NCI-H345 (cell line): ENCODE measurements around the gene IGF2BP2.
"Not testable (repeated sequence)": the region's sequence is repeated elsewhere in the genome, so short reads cannot be mapped to it uniquely, and the experiment has no call there.

Experiments
- DNase-seq: peaks from one replicate; lab custom pipeline; 2025; lab: John Stamatoyannopoulos, UW

Gene IGF2BP2

DNA sequence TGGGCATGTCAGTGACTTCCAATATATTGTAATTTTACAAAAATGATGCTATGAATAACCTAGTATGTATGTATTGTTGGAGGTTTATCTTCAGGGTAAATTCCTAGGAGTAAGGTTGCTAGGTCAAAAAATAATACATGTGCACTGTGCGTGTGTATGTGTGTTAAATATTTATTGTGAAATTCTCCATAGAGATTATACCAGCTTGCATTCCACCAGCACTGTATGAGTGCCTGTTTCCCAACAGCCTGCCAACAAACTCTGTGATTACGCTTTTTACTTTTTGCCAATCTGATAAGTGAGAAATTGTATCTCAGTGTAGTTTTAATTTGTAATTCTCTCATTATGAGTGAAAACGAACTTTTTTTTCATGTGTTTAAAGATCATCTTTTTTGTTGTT is 12.6 kb upstream of the IGF2BP2 start:
- DNase-seq = no peak

DNA sequence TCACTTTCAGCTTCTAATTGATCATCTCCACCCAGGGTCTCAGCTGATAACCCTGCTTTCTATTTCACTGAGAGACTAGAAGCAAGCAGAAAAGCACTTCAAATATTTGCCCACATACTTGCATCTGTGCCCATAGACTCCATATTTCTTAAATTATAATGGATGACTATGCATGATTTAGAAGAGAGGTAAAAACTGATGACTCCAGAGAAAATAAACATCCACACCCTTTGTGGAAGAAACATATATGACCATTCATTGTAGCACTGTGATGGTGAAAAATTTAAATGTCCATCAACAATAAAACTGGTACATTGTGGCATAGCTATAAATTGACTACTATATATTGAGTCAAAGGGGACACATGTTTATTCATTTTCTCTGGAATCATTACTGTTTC is 7.1 kb upstream of the IGF2BP2 start:
- no peak for DNase-seq

DNA sequence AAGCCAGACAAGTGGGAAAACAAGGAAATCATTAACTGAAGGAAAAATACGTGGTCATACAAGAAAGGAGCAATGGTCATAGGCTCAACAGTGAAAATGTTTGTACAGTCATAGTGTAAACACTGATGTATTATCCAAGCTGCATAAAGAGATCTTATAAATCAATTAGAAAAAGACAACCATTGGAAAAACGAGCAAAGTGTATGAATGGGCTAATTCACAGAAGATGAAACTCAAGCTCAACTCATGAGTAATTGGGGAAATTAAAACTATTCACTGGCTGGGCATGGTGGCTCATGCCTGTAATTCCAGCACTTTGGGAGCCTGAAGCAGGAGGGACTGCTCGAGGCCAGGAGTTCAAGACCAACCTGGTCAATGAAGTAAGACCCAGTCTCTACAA is 6.4 kb upstream of the IGF2BP2 start:
- no peak for DNase-seq

DNA sequence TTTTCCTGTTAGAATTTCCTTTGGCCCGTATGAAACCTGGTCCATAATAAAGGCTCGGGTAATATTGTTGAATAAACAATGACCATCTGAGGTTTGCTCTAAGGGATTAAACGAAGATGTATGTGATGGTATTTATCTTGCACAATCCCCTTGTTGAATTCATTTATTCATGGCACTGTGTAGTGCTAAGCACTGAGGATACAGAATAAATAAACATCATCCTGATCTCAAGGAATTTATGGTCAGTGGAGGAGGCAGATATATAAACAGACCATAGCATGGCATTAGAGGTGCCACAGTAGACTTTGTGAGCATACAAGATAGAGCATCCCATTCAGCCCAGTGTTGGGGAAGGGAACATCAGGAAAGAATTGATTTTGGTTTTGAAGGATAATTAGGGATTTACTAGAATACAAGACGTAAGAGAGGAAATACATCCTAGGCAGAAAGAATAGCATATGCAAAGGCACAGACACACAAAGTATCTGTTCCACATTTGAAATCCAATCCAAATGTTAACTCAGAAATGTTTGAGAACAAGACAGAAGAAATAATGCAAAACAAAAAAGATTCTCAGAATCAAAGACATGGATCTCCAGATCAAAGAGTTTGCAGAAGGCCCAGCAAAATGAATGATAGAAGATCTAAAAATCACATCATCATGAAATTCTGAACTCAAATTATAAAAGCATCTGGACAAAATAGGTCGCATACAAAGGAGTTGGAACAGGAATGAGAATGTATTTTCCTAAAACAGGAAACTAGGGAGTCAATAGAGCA is 5.4 kb upstream of the IGF2BP2 start:
- no peak for DNase-seq

DNA sequence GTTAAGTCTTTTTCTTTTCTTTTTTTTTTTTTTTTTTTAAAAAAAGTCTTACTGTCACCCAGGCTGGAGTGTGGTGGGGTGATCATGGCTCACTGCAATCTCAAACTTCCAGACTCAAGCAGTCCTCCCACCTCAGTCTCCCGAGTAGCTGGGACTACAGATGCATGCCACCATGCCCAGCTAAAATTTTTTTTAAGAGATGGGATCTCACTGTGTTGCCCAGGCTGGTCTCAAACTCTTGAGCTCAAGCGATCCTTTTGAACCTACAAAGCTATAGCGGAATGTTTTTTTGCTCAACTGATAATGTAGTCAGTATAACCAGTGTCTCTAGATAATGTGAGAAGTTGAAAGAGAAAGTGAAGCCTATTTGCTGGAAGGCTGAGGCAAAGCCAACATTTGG is 3.9 kb upstream of the IGF2BP2 start:
- no peak for DNase-seq

DNA sequence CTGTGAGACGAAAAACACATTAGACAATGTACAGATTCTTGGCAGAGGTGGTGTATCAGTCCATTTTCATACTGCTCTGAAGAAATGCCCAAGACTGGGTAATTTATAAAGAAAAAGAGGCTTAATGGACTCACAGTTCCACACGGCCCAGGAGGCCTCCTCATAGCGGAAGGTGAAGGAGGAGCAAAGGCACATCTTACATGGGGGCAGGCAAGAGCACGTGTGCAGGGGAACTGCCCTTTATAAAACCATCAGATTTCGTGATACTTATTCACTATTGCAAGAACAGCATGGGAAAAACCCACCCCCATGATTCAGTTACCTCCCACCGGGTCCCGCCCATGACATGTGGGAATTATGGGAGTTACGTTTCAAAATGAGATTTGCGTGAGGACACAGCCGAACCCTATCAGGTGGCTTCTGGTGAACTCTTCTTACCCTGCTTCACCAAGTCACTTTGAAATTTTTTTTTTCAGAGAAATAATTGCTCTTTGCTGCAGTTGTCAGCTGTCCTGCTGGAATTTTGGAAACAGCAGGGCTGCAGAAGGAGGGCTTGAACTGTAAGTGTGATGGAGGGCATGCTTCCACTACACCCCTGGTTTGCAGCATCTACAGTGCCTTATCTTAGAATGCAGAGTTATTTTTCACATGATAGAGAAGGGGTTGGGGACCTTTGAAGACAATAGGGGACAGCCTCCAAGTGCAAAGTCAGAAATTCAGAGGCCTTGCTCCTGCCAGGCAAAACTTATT is 2.9 kb upstream of the IGF2BP2 start:
- no peak for DNase-seq

DNA sequence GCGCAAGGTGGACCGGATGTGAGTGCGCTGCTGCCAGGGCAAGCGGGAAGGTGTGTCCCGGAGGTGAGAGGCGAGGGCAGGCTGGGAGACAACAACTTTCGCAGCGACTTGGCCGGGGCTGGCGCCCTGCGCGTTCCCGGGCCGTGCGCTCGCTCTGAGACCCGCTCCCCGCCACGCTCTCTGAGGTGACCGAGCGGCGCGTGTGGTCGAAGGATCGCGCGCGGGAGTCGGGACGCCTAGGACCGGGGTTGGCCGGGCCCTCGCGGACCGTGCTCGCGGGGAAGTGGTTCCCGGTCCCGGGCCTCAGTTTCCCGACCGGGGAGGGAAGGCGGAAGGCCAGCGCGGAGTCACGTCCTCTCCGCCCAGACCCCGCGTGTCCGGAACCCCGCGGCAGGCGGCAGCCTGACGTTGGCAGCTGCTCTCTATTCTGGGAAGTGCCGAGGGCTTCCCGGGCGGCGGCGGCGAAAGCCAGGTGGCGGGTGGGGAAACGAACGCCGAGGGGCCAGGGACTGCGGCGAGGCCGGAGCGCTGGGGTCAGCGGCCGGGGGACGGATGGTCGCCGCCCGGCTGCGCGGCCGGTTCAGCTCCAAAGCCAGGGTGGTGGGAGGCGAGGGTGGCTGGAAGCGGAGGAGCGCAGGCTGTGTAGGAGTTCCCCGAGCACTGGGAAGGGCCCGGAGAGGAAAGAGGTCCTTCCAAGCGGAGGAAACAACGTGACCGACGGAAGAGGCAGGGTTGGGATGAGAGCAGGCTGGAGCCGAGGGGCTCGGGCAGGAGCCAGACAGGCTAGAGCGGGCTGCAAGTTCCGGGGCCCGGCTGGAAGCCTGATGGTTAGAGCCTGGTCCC is 1.0 kb upstream of the IGF2BP2 start:
- DNase-seq = peak; percentile 27

DNA sequence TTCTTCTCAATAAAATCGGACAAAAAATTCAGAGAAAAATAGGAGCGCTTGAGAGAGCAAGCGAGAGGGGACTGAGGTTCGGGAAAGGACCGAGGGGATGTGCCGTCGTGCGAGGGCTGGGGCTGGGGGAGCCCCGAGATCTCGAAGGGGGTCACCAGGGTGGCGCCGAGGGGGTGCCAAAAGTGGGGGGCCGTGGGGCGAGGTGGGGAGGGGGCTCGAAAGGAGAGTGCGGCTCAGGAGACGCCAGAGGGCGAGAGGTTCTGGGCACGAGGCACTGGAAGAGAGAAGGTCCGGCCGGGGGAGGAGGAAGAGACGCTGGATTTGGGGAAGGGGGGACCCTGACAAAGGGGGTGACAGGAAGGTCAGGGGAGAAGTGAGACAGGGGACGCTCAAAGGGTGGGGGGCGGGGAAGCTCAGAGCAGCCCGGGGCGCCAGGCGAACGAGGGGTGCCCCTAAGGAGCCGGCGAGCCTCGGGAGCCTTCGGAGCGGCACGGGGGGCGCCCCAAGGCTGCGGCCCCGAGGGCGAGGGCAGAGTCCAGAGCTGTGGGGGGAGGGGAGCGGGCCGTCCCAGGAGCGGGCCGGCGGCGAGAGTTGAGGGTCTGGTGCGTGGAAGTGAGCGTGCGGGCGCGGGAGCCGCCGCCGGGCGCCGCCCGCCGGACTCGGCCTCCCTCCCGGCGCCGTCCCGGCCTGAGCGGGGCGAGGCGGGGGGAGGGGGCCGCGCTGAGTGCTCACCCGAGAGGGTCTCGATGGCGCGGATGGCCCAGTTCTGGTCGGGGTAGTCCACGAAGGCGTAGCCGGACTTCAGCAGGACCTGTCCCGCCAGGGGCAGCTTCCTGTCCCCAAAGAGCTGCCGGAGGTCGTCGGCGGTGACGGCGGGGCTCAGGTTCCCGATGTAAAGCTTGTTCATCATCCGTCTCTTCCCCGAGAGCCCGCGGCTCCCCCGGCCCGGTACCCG is 514 bp downstream of the IGF2BP2 start:
- DNase-seq = no peak

DNA sequence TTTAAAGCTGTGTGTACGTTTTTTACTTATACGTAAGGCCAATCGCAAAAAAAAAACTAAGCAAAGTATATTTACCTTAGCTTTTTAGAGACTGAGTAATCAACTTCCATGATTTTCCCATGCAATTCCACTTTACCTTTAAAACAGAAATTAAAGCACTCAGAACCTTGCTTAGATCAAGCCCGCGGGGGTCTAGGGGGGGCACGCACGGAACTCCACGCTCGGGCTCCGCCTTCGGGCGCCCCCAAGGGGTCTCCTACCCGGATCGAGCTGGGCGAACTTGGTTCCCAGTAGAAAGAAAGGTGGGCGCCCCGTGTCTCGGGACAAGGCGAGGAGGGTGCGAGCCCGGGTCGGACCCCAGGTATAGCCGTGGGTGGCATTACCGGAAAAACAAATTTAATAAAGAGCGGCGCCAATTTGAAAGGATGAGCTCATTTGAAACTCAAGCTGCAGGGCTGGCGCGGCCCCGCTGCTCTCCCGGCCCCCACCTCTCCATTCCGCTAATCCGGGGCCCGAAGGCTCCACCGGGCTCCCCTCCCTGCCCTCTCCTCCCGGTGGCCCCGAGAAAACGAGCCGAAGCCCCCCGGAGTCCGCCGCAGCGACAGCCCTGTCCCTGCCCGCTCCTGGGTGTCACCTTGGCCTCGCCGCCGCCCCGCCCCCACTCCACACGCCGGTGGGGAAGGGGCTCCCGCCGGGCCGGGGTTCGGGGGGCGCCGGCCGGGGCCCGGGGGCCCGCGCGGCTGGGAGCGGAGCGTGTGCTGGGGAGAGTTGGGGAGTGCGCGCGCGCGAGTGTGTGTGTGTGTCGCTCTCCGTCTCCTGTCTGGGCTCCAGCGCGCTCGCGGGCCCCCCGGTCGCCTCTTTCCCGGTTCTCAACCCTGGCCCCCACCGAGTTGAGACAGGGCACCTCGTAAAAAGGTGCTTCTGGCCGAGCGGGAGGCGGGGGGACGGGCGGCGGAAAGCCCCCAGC is 1.5 kb downstream of the IGF2BP2 start:
- DNase-seq = peak; percentile 25

DNA sequence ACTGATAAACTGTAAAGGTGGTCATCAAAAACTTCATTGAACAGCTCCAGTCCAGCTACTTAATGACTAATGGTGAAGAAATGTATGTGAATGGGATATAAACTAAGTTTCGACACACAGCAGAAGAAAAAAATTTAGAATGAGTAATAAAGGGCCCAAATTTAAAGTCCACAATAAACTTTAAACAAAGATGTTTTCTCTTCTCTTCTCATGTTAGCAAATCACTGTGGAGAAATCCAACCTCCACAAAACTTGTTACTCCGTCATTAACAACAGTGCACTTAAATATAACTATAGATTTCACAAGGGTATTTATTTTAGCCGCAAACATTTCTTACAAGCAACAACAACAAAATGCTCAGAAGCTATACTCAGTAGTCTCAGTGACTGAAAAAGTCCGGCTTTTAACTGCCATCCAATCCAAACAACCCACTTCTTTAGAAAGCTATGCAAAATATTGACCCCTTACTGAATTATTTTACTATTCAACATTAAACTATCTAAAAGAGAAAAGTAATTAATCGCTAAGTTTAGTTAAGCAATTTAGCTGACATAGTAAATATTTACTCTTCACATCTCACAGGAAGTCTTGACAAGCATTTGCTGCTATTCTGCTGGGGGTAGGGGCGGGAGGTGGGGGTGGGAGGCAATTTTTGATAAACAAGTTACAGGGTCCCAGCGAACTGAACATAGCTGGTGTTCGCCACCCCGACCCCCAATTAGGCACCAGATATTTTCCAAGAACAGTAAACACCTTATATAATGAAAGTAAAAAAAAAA is 2.4 kb downstream of the IGF2BP2 start:
- DNase-seq = no peak

DNA sequence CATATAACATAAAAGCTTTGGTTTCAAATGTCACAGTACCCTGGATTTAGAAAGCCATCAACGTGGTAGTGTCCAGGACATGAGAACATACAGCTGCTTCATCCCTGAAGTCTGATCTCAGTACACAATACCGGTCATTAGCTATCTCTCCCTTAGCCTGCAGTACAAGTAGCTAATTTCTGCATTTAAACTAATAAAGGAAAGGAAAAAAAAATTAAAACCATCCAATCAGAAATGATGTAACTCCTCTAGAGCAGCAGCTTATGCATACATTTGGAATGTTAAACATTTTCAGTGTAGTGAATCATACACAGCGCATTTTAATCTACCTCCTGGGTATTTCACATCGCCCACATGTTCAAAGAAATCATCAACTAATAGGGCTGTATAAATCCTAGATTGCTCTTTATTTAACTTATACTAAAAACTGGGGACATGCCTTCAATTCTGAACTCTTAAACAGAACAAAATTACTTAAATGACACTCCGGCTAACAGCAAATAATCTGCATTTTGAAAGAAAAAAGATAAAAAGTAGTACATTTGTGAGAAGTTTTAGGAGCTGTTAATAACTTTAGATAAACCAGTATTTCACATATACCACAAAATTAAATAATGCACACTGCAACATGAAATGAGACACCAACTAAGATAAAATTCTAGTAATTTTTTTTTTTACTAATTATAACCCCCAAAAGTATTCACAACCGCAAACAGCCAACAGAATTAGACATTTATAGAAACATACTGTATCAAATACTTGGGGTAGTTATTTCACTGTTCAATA is 3.7 kb downstream of the IGF2BP2 start:
- no peak for DNase-seq

DNA sequence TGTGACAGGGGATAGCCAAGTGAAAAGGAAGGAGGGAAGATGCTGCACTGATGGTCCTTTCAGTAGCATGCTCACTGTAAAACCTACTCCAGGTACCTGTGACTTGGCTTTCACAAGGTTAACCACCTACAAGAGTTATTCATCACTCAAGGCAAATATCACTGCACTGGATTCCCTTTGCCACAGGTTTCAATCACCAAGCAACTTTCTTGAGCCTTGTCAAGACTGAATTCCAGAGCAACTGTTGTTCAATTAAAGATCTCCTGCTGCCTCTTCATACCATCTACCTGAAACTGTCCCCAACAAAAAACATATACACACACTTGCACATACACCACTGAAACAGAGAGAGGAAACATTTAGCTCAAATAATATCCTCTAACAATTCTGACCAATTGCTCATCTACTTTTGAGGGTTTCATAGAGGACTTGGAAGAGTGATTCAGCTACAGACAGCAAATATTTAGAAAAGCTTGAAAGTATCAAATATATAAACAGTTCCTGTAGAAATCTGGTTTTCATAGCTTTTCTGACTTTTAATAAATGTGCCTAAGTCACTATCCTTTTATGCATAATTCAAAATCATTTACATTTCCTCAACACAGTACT is 6.5 kb downstream of the IGF2BP2 start:
- DNase-seq = no peak

DNA sequence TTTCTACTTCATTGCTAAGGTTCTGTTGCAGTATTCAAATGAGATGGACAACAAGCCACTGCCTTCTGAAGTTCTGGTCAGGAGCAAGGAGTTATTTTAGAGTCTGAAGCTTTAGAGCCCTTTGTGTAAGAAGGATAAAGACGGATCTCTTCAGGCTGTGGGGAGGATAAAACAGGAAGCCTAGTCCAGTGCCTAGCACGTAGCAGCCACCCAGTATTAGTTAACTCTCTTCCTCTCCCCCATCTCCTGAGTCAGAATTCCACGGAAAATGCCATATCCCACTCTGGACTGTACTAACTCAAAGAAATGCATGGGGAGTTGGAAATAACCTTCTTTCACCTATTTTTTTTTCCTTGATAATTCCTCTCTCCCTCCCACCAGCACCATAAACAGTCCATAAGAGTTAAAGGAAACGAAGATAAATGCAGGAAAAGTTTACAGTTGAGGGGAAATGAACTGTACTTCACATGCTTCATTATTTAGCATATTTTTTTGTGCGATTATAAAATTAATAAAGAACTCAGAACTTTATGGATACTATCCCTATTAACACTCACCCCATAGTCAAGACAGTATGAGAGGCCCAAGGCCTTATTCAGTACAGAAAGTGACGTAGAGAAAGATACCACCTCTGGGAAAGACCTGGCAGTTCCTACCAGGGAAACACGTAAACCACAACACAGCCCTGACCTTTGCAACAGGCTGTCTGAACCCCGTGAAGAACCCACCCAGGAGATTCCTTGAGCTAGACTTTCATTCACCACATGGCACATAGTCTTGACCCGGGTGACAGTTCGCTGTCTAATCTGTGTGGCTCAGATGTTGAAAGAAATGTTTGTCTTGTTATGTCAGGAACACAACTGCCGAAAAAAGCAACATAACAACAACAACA is 9.2 kb downstream of the IGF2BP2 start:
- no peak for DNase-seq

DNA sequence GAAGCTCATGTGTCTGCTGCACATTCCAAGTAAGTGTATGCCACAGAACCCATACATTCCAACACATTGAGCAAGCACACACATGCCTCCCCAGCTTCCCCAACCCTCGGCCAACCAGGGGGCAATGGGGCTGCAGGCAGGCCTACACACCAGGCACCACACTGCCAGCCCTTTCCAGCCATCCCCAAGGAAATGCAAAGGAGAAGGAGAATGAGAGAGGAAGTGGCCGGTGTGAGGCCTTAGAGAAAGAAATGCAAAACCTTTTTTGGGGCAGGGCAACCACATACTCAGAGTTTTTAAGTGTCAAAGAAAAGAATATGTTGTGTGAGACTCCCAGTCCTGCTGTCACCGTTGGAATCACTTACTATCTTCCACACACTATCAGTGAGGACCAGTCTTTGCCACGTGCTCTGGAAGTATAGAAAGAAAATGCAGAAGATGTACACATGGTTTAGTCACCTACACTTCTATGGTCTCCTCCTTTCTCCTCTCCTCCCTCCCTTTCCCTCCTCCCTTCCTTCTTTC is 11.1 kb downstream of the IGF2BP2 start:
- DNase-seq = no peak

DNA sequence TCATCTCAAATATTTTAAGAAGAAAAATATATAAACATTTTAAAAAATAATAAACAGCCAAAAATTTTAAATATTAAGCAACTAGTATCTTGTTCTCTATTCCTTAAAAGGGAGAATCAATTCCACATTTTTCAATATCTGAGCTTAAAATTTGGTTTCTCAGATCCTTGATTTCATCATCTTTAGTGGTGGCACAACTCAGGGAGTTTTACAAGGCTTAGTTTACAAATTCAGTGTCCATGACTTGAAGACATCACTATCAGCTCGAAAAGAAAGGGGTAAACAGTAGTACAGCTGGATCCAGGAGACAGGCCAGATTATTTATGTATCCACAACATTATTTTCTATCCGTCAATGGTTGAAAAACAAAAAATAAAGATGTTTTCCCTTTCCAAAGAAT is 11.6 kb downstream of the IGF2BP2 start:
- no peak for DNase-seq

DNA sequence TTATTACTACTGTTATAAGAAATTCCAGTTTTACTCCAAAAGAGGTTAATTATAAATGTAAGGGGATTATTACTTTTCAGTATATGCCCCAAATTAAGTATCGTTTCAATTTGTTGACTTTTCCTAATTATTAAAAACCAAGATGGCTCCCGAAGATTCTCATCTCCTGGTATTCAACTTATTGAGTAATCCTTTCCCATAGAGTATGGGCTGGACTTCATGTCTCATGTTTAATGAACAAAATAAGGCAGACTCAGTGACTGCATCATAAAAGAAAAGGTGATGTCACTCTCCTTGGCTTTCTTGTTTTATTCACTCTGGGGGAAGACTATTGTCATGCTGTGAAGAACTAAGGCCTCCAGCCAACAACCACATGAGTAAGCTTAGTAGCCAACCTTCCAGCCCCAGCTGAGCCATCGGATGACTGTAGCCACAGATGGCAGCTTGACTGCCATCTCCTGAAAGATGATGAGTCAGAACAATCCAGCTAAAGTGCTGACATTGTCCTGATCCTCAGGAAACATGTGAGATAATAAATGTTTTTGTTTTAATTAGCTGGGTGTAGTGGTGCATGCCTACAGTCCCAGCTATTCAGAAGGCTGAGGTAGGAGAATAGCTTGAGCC is 17.3 kb downstream of the IGF2BP2 start:
- DNase-seq = no peak

DNA sequence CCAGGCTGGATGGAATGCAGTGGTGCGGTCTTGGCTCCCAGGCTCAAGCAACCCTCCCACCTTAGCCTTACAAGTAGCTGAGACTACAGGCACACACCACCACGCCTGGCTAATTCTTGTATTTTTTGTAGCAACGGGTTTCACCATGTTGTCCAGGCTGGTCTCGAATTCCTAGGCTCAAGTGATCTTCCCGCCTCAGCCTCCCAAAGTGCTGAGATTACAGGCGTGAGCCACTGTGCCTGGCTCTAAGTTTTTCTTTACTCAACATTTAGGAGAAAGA is 26.1 kb downstream of the IGF2BP2 start:
- not testable (repeated sequence) for DNase-seq
